Measurements from ENCODE around the gene SNAPC2. TPM values are rescaled to one million over a fixed set of nuclear protein-coding genes. Genes with fewer than 3 reads are reported as not detected.

Gene SNAPC2
- total and polyA plus RNA-seq, 2 of the 13 experiments (the other 11 are each of a cell fraction or from before 2014, with no cell fraction given), result 10.2 to 12.7 TPM

GRCh38 chr19:7903244-7904073 lies 16.7 kb upstream of the SNAPC2 start, which contains the start of gene MAP2K7 (continued):
- TF ChIP-seq HNRNPK (IDR thresholded peaks at IDR 0.05; ENCODE audit: low read depth, low read length, poor library complexity, severe bottlenecking) (no peak), ZNF354B (CRISPR knock-in tag; IDR thresholded peaks at IDR 0.05) (no peak), ZNF724P (CRISPR knock-in tag; IDR thresholded peaks at IDR 0.05; ENCODE audit: borderline replicate concordance) (peak; percentile 53; the same call in 1 of the 2 replicates), STAT5B (CRISPR knock-in tag; IDR thresholded peaks at IDR 0.05) (no peak), ZNF44 (CRISPR knock-in tag; IDR thresholded peaks at IDR 0.05) (no peak), NFKB2 (CRISPR knock-in tag; IDR thresholded peaks at IDR 0.05; ENCODE audit: borderline replicate concordance) (peak; percentile 95), NR2F2 (IDR thresholded peaks at IDR 0.05; ENCODE audit: borderline replicate concordance, low read depth) (peak; percentile 84; the same call in 1 of the 2 replicates), SOX5 (CRISPR knock-in tag; IDR thresholded peaks at IDR 0.05; ENCODE audit: borderline replicate concordance) (peak; percentile 50), WIZ (CRISPR knock-in tag; IDR thresholded peaks at IDR 0.05) (peak; percentile 95), ZNF740 (CRISPR knock-in tag; IDR thresholded peaks at IDR 0.05) (no peak), ZNF501 (CRISPR knock-in tag; IDR thresholded peaks at IDR 0.05) (peak; percentile 97), ZBTB38 (CRISPR knock-in tag; IDR thresholded peaks at IDR 0.05) (peak; percentile 85), GABPB1 (CRISPR knock-in tag; IDR thresholded peaks at IDR 0.05) (peak; percentile 78), REST (IDR thresholded peaks at IDR 0.05; ENCODE audit: borderline replicate concordance in 1 of 2, low read depth in 1 of 2, low read length in 2 of 2) (peak in 1 of 2 experiments; percentile 52; a peak in 1 of 4 replicates), ZNF790 (CRISPR knock-in tag; IDR thresholded peaks at IDR 0.05; ENCODE audit: borderline replicate concordance) (peak; percentile 89; the same call in 1 of the 2 replicates)
- TF ChIP-seq, protein P1, sequence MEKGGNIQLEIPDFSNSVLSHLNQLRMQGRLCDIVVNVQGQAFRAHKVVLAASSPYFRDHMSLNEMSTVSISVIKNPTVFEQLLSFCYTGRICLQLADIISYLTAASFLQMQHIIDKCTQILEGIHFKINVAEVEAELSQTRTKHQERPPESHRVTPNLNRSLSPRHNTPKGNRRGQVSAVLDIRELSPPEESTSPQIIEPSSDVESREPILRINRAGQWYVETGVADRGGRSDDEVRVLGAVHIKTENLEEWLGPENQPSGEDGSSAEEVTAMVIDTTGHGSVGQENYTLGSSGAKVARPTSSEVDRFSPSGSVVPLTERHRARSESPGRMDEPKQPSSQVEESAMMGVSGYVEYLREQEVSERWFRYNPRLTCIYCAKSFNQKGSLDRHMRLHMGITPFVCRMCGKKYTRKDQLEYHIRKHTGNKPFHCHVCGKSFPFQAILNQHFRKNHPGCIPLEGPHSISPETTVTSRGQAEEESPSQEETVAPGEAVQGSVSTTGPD (CRISPR knock-in tag; IDR thresholded peaks at IDR 0.05), result no peak
- TF ChIP-seq, protein P2, sequence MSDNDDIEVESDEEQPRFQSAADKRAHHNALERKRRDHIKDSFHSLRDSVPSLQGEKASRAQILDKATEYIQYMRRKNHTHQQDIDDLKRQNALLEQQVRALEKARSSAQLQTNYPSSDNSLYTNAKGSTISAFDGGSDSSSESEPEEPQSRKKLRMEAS (IDR thresholded peaks at IDR 0.05), result peak; percentile 96
- TF ChIP-seq, protein P3, sequence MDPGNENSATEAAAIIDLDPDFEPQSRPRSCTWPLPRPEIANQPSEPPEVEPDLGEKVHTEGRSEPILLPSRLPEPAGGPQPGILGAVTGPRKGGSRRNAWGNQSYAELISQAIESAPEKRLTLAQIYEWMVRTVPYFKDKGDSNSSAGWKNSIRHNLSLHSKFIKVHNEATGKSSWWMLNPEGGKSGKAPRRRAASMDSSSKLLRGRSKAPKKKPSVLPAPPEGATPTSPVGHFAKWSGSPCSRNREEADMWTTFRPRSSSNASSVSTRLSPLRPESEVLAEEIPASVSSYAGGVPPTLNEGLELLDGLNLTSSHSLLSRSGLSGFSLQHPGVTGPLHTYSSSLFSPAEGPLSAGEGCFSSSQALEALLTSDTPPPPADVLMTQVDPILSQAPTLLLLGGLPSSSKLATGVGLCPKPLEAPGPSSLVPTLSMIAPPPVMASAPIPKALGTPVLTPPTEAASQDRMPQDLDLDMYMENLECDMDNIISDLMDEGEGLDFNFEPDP (CRISPR knock-in tag; conservative IDR thresholded peaks at IDR 0.05), result no peak
- TF ChIP-seq, protein P4, sequence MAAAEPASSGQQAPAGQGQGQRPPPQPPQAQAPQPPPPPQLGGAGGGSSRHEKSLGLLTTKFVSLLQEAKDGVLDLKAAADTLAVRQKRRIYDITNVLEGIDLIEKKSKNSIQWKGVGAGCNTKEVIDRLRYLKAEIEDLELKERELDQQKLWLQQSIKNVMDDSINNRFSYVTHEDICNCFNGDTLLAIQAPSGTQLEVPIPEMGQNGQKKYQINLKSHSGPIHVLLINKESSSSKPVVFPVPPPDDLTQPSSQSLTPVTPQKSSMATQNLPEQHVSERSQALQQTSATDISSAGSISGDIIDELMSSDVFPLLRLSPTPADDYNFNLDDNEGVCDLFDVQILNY (CRISPR knock-in tag; conservative IDR thresholded peaks at IDR 0.05), result peak; percentile 56; the same call in 1 of the 2 replicates
